Glutamatergic neuron (in vitro differentiated cells): ENCODE results near the gene RELT. TPM values are rescaled to one million over a fixed set of nuclear protein-coding genes. Genes with fewer than 3 reads are reported as not detected.

ENCODE experiments used
- DNase-seq: peaks from one replicate; pipeline ENCODE4 v3.0.0; 2022
- H3K27ac Mint-ChIP-seq: one replicate; pipeline ENCODE4 v1.8.0; 2020; ENCODE audit warnings: mild to moderate bottlenecking, mixed read lengths, inconsistent platforms; ENCODE audit not compliant: unreplicated experiment
- H3K27me3 Mint-ChIP-seq: one replicate; pipeline ENCODE4 v1.8.0; 2020; ENCODE audit warnings: mild to moderate bottlenecking, moderate library complexity, mixed read lengths, inconsistent platforms; ENCODE audit not compliant: unreplicated experiment
- H3K36me3 Mint-ChIP-seq: one replicate; pipeline ENCODE4 v1.8.0; 2020; ENCODE audit warnings: mild to moderate bottlenecking, mixed read lengths, inconsistent platforms; ENCODE audit not compliant: unreplicated experiment
- H3K4me1 Mint-ChIP-seq: one replicate; pipeline ENCODE4 v1.8.0; 2020; ENCODE audit warnings: mild to moderate bottlenecking, low read depth, mixed read lengths, inconsistent platforms; ENCODE audit not compliant: unreplicated experiment
- H3K4me3 Mint-ChIP-seq: one replicate; pipeline ENCODE4 v1.8.0; 2020; ENCODE audit warnings: mild to moderate bottlenecking, mixed read lengths, inconsistent platforms; ENCODE audit not compliant: unreplicated experiment
- H3K9me3 Mint-ChIP-seq: one replicate; pipeline ENCODE4 v1.8.0; 2020; ENCODE audit warnings: mild to moderate bottlenecking, moderate library complexity, mixed read lengths, inconsistent platforms; ENCODE audit not compliant: unreplicated experiment
- total RNA-seq: library from RNA; stranded (reverse); fragmentation: NEBNext Ultra II Directional; extraction: Animal tissue kit (Norgen Biotek cat#: 25700); gene quantifications from one replicate; pipeline ENCODE4 v1.2.1, GENCODE V29; 2021; ENCODE audit not compliant: unreplicated experiment
- TF ChIP-seq, protein P1 (sequence below): fragments of 200-600 bp; sonication (generic); IDR thresholded peaks from one replicate; pipeline ENCODE4 v1.5.0; 2021; ENCODE audit not compliant: partially characterized antibody, unreplicated experiment

RELT gene
- total RNA-seq, 1 donor from 2014 or later = 9.2 TPM

DNA sequence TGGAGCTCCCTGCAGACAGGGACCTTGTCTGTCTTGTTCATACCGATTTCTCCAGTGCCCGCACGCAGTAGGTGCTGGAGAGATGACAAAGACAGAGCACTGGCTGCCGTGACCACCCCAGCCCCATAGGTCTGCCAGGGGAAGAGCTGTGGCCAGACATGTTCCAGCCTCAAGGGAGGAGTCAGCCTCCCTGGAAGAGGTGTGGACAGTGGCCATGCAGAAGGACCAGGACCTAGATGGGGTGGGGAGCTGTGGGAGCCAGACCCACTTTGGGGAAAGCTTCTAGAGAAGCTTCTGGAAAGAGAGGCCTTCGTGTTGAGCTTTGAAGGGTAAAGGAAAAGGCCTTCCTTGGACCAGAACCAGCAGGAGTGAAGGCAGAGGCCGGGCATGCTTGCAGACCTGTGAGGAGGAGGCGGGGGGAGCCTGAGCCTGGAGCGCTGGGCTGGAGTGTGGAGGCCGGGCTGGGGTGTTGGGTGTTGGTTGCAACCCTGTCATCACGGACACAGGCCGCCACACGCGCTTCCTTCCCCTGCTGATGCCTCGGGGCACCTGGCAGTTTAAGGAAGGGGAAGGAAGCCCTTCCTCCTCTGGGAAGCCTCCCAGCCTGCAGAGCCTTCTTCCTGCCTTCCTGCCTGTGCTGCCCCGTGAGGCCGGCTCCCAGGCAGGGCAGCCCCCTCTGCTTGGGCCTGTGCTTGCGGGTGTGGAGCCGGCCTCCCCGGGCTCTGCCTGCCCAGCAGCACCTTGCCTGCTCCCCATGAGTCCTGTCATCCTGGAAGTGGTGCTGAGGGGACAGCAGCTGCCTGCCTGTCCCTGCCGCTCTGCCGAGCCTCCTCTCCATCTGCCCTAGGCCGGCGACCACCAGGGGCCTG lies 12.3 kb downstream of the RELT start:
- peaks cover 11% of the 10 kb centered on the region for H3K27me3 Mint-ChIP-seq
- H3K4me3 Mint-ChIP-seq = no peak overlapping the region
- no peaks in the 10 kb centered on the region for H3K36me3 Mint-ChIP-seq
- peaks cover 27% of the 10 kb centered on the region for H3K4me1 Mint-ChIP-seq
- DNase-seq = peak; percentile 56
- H3K9me3 Mint-ChIP-seq = peaks cover 7% of the 10 kb centered on the region
- TF ChIP-seq, protein P1, sequence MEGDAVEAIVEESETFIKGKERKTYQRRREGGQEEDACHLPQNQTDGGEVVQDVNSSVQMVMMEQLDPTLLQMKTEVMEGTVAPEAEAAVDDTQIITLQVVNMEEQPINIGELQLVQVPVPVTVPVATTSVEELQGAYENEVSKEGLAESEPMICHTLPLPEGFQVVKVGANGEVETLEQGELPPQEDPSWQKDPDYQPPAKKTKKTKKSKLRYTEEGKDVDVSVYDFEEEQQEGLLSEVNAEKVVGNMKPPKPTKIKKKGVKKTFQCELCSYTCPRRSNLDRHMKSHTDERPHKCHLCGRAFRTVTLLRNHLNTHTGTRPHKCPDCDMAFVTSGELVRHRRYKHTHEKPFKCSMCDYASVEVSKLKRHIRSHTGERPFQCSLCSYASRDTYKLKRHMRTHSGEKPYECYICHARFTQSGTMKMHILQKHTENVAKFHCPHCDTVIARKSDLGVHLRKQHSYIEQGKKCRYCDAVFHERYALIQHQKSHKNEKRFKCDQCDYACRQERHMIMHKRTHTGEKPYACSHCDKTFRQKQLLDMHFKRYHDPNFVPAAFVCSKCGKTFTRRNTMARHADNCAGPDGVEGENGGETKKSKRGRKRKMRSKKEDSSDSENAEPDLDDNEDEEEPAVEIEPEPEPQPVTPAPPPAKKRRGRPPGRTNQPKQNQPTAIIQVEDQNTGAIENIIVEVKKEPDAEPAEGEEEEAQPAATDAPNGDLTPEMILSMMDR = no peak
- peak overlapping the region; percentile 84 for H3K27ac Mint-ChIP-seq

DNA sequence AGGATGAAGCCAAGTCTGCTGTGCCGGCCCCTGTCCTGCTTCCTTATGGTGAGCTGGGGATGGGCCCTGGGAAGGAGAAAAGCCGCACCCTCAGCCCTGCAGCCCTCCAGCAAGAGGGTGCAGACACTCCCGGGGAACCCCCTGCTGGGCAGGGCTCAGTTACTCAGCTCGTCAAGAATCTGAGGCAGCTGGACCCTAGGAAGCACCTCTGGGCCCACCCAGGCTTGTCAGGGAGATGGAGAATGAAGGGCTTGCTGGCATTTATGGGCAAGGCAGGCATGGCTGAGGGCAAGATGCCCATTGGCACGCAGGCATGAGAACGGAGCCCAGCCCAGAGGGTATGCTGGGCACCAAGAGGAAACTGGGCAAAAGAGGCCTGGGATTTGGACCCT lies 12.9 kb downstream of the RELT start:
- TF ChIP-seq, protein P1 = no peak
- no peak for DNase-seq
- peak overlapping the region; percentile 62 for H3K27ac Mint-ChIP-seq
- no peak overlapping the region for H3K4me3 Mint-ChIP-seq
- peaks cover 7% of the 10 kb centered on the region for H3K9me3 Mint-ChIP-seq
- no peaks in the 10 kb centered on the region for H3K36me3 Mint-ChIP-seq
- H3K27me3 Mint-ChIP-seq = peaks cover 11% of the 10 kb centered on the region
- H3K4me1 Mint-ChIP-seq = peaks cover 24% of the 10 kb centered on the region

DNA sequence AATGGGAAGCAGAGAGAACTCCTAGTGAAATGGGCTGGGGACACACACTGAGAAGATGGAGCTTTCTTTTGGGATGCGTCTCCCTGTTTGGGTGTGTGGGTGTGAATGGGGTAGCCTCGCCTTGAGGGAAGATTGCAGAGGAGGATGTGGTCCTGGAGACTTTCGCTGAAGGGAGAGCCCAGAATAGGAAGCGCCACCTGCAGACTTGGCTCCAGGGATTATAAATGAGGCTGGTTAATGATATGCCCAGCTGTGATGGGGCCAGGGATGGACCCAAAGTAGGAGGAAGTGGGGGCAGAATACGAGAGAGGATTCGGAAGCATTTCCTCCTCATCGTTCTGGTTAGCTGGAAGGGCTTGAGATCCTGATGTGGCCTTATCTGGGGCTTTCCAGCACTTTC lies 13.7 kb downstream of the RELT start:
- peaks cover 11% of the 10 kb centered on the region for H3K27me3 Mint-ChIP-seq
- TF ChIP-seq, protein P1 = no peak
- no peak for DNase-seq
- peak overlapping the region; percentile 29 for H3K27ac Mint-ChIP-seq
- H3K36me3 Mint-ChIP-seq = no peaks in the 10 kb centered on the region
- no peak overlapping the region for H3K4me3 Mint-ChIP-seq
- peaks cover 23% of the 10 kb centered on the region for H3K4me1 Mint-ChIP-seq
- H3K9me3 Mint-ChIP-seq = peaks cover 7% of the 10 kb centered on the region

DNA sequence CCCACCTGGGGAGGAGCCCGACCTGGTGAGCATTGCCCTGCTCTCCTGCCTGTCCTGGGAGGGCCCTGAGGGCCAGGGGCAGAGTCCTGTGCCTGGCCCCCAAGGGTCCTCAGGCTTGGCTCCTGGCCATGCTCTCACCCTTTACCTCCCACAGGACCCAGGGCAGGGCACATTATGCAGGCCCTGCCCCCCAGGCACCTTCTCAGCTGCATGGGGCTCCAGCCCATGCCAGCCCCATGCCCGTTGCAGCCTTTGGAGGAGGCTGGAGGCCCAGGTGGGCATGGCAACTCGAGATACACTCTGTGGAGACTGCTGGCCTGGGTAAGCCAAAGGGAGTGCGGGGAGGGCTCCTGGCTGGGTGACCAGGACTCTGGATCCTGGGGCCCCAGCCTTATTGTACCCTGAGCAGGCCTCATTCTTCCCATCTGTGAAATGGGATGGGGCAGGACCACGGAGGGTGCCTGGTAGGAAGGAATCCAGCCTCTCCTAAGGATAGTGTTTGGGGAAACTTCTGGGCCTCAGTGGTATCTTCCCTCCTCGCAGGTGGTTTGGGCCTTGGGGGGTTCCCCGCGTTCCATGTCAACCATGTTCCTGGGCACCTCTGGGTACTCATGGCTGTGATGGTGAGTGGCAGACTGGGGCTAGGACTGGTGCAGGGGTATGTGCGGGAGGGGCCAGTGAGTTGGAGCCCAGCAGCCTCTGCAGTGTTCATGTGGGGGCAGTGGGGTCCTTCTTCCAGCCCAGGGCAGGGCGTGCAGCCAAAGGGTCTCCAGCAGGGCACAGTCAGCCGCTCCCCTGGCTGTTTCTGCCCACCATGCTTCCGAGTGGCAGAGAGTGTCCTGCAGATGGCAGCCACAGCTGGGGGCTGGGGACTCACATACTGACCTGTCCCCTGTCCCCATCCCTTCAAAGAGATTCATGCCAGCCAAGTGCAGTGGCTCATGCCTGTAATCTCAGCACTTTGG lies 14.7 kb downstream of the RELT start:
- Mint-ChIP-seq H3K36me3 (no peaks in the 10 kb centered on the region), H3K27me3 (peaks cover 11% of the 10 kb centered on the region), H3K4me1 (peaks cover 25% of the 10 kb centered on the region), H3K9me3 (peaks cover 7% of the 10 kb centered on the region), H3K4me3 (no peak overlapping the region), H3K27ac (no peak overlapping the region)
- DNase-seq = no peak
- TF ChIP-seq, protein P1 = no peak
